ENCODE results near the gene FMNL1.

- TF ChIP-seq SUZ12 (IDR thresholded peaks at IDR 0.05; ENCODE audit: extremely low read depth, insufficient read depth, insufficient read length) (no peak), YY1 (IDR thresholded peaks at IDR 0.05; ENCODE audit: insufficient read depth, insufficient read length) (no peak)
These were observed 44.8 kb downstream of the FMNL1 start for GRCh38 chr17:45266372-45266926.
